NCI-H2171 treated with DMSO at 0.1 percent for 48 hours (cell line): ENCODE measurements around the gene SPON1.

Experiments
- DNase-seq: peaks from one replicate; lab custom pipeline; 2025; lab: John Stamatoyannopoulos, UW

Gene SPON1

DNA sequence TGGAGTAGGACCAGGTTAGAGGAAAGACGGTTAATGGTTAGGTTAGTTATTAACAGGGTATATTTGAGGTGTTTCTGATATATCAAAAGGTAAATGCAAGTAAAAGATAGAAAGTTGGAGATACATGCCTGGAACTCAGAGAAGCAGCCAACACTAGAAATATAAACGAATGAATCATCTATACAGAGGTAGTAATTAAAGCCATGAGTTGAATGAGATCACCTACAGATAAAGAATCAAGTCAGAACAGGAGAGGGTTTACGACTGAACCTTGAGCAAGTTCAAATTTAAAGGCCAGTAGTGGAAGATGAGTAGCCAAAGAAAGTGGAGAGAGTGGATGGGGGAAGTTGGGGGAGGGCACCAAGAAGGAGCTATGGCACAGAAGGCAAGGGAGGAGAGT lies 73.9 kb downstream of the SPON1 start:
- no peak for DNase-seq

DNA sequence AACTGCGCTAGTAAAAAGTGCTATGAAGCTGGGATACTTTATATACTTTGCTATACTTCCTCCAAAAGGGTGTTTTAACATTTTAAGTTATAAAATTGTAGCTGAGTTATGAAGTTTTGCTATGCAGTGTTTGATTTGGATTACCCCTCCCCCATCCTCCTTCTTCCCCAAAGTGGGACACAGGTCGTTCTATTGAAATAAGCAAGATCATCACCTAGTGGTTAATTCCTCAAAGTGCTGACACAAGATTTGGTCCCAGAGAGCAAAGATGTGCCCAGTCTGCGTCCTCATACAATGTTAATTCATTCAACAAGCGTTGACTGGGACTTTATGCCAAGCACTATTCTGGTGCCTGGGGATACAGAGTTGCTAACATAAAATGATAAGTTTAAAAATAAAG lies 78.5 kb downstream of the SPON1 start:
- no peak for DNase-seq

DNA sequence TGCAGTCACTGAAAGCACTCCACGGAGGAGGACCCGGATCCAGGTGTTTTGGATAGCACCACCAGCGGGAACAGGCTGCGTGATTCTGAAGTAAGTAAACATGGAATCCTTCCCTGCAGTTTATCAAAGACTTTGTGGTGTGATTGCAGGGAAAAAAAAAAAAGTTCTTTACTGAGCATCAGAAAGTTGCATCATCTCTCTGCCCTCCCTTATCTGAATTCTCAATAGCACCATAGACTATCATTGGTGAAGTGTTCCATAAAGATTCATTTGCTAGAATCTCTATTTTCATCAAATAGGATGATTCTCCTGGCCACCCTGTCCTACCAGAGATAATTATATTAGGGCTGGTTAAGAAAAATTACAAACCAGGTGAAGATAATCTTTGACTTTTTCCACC lies 79.0 kb downstream of the SPON1 start:
- DNase-seq = no peak

DNA sequence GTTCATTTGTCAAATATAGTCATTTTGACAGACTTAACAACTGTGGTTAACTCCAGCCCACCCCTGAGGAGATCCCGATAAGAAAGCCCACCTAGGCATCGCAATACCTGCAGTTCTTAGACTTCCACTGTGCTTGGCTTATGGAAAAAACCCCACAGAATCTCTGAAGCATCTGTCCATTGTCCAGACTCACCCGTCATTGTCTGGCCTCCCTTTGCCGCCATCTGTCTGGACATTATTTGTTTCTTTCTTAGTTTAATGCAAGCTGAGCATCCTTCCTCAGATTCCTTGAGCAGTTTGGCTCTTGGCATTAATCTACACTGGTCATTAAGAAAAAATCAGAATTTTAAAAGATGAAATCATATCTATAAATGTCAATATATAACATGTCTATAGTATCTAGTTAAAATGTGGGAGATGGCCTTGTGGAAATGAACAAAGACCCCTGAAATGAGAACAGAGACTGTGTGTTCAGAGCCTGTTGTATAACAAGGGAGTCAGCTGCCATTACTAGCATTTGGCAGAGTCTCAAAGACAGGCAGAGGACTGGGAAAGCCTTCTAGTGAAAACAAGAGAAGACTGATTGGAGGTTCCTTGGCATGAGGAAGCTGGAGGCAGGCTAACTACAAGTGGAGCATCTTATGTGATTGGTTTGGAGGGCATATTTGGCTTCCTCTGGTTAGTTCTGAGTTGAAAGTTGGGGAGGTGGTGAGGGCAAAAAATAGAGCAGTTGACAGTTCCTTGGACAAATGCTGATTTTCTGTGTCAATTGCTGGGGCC lies 80.4 kb downstream of the SPON1 start:
- no peak for DNase-seq

DNA sequence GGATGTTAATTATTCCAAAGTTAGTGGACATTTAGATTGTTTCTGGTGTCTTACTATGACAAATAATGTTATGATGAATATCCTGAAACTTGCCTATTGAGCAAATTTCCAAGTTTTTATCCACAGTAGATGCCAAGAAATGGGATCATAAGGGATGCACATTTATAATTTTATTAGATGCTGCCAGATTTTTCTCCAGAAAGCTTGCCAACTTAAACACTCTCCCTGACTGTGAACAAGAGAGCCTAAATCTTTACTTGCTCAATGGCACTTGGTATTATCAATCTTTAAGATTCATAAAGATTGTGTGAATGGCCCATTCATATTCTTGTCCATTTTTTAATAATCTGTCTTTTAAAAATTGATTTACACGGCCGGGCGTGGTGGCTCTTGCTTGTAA lies 82.4 kb downstream of the SPON1 start:
- DNase-seq = no peak

DNA sequence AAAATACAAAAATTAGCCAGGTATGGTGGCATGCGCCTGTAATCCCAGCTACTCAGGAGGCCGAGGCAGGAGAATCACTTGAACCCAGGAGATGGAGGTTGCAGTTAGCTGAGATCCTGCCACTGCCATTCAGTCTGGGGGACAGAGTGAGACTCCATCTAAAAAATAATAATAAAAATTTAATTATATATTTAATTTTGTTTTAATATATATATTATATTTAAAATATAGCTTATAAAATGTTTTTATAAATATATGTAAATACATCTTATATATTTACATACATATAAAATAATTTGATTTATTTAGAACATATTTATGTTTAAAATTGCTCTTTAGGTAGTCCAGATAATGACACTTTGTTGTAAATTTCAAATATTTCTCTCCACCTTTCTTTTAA lies 82.9 kb downstream of the SPON1 start:
- no peak for DNase-seq

DNA sequence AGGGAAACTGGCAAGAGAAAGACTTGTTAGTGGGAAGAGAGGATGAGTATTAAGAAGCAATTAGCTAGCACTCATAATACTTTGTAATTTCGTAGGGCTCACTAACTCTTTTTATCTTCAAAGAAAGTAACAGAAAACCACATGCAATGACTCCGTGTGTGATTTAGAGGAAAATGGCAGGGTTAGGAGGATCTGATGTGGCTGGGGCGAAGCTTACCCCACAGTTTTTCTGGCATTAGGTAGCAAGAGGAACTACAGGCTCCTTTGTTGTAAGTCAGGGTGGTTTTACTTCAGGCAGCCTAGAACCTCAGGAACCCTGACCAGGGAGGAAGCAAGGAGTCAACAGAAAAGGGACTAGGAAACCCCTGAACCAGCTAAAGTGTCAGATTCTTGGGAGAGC lies 89.7 kb downstream of the SPON1 start:
- DNase-seq = no peak

DNA sequence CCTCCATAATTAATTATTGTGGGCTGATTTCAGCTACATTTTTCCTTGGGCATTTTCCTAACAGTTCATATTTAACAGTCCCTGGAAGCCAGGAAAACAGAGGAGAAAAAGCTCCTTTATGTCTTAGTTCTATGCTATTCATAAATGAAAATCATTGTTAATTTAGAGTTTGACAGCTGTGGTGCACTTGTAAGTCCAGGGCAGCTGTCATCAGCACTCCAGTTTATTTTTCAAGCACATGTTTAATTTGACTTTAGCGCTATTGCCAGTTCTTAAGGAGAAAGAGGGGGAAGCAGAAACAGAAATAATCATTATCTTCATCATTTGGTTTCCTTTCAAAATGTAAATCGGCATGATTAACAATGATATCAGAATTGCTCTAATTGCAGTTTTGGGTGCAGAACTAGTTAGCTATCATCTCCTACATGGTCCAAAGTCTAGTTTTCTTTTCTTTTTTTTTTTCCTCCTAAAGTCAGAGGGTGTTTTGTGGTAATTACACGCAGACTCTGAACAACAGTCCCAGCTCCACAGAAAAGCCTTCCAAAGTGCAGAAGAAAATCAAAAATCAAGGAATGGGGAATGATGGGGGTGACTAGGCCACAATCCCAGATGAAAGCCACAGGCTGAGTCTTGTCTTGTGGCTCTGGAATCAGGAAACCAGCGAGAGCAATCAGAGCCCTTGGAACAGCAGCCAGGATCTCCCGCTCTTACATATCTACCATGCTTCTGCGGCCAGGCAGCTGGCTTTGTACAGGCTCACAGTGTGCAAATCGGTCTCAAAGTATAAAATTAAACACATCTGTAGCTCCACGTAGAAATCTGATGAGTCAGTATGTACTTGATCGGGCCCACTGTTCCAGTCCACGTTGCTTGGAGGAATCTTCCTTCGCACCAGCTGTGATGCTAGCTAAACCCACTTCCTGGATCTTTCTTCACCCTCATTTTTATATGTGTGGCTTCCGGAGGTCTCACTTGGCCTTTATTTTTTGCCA lies 91.9 kb downstream of the SPON1 start:
- DNase-seq = no peak

DNA sequence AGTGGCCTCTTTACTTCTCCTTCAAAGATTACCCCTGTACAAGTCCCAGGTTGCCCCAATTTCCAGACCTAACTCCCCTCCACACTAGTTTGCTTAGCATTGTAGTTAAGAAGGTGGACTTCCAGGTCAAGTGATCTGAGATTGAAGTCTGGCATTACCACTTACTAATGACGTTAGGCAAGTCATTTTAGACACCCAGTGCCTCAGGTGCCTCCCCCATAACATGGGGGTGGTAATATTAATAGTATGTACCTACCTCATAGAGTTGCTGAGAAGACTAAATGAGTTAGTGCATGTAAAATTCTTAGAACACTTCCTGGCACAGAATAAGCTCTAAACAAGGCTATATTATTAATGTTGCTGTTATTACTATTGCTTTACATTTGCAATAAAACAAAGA lies 93.4 kb downstream of the SPON1 start:
- DNase-seq = no peak

DNA sequence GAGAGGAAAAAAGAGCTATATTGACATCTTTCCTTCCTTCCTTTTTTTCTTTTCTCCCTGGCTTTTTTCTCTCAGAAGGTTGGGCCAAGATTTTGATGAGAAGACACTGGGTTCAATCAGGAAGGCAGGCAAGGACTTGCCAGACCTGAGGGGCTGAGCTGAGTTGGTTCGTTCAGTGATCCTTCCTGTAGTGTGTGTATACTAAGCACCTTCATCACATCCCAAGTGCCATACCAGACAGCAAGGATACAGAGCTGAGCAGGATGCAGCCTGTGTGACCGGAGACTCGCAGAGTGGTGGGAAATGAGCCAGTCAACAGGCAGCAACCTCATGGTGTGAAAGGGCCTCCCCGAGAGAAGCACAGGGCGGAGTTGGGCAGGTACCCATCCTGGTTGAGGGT lies 95.5 kb downstream of the SPON1 start:
- DNase-seq = no peak

DNA sequence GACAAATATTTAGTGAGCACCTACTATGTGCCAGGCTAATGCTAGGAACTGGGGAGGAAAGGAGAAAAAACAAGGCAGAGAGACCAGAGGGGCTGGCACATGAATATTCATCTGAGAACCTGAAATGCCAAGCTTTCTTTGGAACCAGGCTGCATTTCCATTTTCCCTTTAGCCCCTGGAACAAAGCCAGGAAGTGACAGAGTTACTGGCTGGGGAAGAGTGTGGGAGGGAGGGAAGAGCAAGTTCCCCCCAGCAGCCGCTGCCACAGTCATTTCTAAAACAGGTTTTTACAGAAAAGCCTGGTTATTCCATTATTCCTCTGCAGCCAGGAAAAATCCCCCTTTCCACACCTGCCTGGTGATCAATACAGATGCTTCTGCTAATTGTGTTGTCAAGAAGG lies 97.0 kb downstream of the SPON1 start:
- DNase-seq = no peak

DNA sequence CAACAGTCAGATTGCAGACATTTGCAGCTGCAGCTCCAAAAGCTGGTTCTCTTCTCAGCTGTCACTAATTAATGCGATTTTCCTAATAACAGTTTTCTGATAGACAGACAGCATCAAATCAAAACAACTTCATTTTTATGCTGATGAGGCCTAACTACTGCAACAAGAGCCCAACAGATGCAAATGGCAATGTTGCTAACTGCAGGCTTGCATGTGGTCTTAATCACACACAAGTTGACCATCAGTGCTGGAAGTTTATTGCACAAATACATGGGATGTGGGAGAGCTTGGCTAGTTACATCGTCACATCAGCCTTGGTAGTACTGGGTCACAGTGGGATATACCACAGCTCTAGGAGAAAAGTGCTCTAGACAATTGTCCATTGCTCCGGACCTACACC lies 99.2 kb downstream of the SPON1 start:
- DNase-seq = no peak

DNA sequence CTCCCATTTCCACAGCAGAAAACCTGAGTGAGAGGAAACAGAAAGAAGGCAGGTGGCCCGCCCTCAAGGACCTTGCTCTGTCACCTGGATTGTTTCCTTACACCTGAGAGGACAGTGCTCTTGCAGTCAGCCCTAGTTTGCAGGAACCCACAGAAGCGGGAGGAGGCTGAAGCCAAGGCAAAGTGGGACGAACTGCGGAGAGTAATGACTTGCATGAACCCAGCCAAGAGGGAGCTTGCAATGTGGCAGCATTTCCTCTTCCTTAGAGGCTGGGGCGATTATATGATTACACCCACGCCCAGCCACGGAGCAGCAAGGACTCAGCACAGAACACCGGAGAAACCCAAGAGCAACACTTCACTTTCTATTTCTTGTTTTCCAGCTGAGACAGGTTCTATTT lies 102.6 kb downstream of the SPON1 start:
- no peak for DNase-seq

DNA sequence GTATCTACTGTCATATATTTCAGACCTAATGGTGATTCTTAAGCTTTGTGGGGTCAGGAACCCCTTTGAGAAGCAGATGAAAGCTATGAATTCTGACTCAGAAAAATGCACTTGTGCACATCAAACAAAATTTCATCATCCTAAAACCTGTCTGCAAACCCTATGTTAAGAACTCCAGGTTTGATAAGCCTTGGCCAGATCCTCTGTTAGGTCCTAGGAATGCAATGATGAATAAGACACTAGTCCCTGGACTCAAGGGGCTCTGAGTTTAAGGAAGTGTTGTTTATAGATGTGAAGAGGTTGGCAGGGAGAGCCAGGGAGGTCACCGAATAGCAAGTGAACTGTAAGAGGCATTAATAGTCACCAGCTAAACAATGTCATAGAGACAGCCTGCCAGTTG lies 103.2 kb downstream of the SPON1 start:
- no peak for DNase-seq

DNA sequence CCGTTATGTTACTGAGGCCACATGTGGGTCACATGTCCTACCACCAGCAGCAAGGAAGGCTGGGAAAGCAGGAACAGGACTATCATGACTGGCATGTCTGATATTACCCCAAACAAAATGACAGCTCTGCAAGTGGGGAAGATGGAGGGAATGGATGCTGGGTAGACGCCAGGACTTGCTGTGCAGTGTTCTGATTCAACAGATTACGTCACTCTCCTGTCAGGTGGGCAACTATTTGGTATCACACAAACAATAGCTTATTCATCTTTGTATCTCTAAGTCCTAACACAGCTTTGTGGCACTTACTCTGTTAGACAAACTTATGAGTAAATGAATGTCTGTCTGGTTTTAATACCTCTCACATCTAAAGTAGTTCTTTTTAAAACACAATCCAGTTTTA lies 105.2 kb downstream of the SPON1 start:
- no peak for DNase-seq

DNA sequence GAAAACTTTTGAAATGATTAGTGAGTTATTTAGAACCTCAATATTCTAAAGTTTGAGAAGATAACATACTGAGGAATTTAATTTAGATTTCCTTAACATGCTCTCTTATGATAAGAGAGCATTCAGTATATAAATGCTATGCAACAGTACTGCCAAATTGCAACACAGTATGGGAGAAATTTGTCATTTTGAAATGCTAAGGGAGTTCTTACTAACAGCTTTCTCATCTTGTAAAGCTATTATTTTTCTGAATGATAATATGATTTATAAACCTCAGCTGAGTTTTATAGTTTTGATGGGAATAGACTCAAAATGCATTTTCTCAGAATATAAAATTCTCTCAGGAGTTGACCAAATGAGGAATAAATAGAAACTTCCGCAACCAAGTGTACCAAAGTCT lies 108.4 kb downstream of the SPON1 start:
- DNase-seq = no peak

DNA sequence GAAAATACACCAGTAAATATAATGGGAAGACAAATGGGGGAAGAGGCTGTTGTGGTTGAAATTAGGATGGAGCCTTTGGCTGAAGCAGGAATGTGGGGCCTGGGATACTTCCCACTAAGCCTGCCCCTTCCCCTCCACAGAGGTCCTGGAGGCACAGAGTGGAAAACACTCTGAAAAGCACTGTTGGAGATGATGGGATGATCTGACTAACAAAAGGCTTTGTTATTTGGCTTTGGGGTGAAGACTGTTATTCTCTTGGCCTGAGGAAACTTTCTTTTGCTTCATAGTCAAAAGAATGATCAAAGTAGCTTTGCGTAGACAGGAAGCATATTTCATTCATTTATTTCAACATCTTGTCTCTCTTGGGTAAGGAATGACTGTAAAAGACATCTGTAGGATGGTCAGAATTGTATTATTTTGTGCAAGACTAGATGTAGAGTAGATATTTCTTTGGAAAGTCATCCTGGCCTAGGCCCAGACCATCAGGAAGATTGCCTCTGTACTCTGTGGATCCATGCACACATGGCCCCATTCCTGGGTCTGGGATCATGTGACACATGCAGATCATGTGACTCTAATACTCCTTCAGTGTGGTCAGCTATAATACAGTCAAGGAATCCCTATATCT lies 111.4 kb downstream of the SPON1 start:
- DNase-seq = no peak

DNA sequence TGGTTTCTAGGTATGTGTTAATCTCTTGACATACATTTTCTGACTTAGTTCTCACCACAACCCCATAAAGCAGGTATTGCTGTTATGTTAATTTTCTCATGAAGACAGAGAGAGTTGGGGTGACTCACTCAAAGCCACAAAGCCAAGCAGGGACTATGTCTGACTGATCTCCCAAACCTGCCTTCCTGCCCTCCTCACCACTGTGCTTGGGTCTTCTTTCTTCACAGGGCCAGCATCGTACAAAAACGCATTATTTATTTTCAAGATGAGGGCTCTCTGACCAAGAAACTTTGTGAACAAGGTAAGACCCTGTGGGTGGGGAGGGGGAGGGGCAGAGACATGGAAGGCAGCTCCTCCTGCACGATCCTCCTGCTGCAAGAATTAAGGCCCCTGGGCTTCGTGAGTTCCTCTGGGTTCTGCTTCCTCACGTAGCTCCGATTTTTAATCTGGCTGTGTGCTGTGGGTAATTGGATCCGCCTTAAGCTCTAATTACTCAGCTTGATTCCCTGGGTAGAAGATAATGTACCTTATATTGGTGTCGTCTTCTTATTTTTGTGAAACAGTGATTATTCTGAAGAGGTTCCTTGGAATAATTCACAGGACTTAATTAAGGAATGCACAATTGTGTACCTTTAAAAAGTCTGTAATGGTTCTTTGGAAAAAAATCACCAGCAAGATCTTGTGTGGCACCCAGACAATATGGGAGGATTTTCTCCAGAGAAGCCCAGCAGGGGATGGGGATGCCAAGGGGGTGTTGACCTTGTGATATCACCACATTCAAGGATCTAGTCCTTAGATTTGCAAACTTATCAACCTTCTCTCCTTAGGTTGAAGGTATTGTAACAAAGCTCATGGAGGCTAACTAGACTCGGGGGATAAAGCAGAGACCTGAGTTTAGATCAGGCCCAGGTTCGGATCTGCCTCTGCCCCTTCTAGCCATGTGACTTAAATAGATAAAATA lies 112.9 kb downstream of the SPON1 start:
- no peak for DNase-seq

DNA sequence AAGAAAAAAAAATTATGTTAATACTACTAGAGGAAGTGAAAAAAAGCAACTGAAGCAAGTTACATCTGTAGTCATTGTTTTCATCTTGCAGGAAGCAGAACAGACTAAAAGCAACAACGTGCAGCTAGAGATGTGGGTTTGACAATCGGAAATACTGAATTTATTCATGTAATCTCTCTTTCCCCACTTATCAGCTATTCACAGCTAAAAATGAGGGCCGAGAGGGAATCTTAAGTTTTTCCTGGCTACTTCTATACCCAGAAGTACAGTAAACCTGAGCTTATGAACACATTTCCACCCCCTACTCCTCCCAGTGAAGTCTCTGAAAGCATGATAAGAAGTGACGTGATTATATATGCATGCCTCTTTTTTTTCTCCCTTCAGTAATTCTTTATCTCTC lies 116.5 kb downstream of the SPON1 start:
- DNase-seq = no peak

DNA sequence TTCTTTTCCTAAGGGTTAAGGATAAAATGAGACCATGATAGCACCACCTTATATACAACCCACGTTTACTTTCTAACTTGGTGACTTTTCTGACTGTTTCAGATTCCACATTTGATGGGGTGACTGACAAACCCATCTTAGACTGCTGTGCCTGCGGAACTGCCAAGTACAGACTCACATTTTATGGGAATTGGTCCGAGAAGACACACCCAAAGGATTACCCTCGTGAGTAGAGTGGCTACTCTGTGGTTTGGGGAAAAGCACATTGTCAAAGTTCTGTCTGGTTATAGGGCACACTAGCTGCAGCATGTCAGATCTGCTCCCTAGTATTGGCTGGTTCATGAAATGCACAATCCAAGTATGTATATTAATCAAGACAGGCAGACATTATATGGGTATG lies 117.3 kb downstream of the SPON1 start:
- no peak for DNase-seq

DNA sequence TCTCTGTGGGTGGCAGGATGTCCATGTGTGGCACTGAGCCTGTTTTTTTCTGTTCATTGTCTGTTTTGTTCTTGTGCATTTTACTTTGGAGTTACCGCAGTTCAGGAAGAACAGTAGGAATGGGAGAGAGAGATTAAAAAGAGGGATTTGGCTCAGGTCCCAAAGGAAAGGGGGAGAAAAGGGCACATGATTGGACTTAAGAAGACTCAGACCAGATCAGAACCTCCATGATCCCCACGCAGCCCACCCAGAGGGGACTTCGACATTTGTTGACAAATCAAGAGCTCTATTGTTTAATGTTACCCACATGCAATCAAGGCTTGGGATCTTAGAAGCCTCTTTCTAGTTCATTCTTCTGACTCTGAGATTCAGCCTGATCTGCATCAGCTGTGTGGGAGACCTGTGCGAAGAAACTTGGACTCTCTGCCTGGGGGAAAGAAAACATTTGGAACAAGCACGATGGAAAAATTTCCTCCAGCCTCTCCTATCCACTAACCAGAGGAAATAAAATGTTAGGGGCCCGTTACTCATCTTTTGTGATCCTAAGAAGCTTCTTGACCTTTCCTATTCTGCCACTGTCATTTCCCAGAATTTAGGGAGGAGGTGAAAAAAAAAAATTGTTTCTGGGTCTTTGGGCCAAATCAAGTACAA lies 119.2 kb downstream of the SPON1 start:
- DNase-seq = no peak
